PFSK-1 (cell line): Measurements from ENCODE around the gene CNTN3.

ENCODE experiments used
- FOXP2 ChIP-seq: optimal IDR thresholded peaks from 2 replicates; pipeline ENCODE3; 2011; ENCODE audit warnings: borderline replicate concordance, control low read depth, inconsistent platforms; ENCODE audit not compliant: insufficient read depth; ENCODE audit errors: extremely low read length, extremely low read depth
- POLR2AphosphoS5 ChIP-seq: IDR thresholded peaks from 2 replicates; pipeline ENCODE4 v1.6.1; 2012; ENCODE audit warnings: low read depth, mild to moderate bottlenecking, control low read depth, low read length, moderate library complexity
- REST ChIP-seq, 2 experiments: IDR thresholded peaks; 2 replicates each; pipeline versions ENCODE4 v1.6.1 to v1.8.0; 2011 to 2012; ENCODE audit warnings: low read depth in 2 of 2, low read length in 2 of 2, control low read depth in 1 of 2, inconsistent platforms in 1 of 2, mild to moderate bottlenecking in 1 of 2, moderate library complexity in 1 of 2; ENCODE audit not compliant: insufficient read depth in 1 of 2
- SIN3A ChIP-seq: IDR thresholded peaks from 2 replicates; pipeline ENCODE4 v1.6.1; 2012; ENCODE audit warnings: mild to moderate bottlenecking, low read length, moderate library complexity, borderline replicate concordance; ENCODE audit not compliant: insufficient read depth
- TAF1 ChIP-seq: IDR thresholded peaks from 2 replicates; pipeline ENCODE4 v1.6.1; 2012; ENCODE audit warnings: low read length, control low read depth, borderline replicate concordance; ENCODE audit not compliant: insufficient read depth

CNTN3 gene

GRCh38 chr3:74605437-74605836, 9.0 kb downstream of the CNTN3 start:
- no peak for TF ChIP-seq TAF1
- no peak for TF ChIP-seq FOXP2
- no peak for TF ChIP-seq POLR2AphosphoS5
- no peak for TF ChIP-seq SIN3A
- TF ChIP-seq REST (IDR thresholded peaks at IDR 0.05; ENCODE audit: insufficient read depth in 1 of 2, low read depth in 2 of 2, low read length in 2 of 2), result no peak

GRCh38 chr3:74603292-74603691, 11.2 kb downstream of the CNTN3 start:
- no peak for TF ChIP-seq TAF1
- TF ChIP-seq POLR2AphosphoS5, result no peak
- no peak for TF ChIP-seq SIN3A
- TF ChIP-seq REST (IDR thresholded peaks at IDR 0.05; ENCODE audit: insufficient read depth in 1 of 2, low read depth in 2 of 2, low read length in 2 of 2), result no peak
- no peak for TF ChIP-seq FOXP2

- TF ChIP-seq TAF1 (no peak), FOXP2 (no peak)
Measured at GRCh38 chr3:74602471-74602870, 12.0 kb downstream of the CNTN3 start.

- no peak for TF ChIP-seq SIN3A
- no peak for TF ChIP-seq FOXP2
- no peak for TF ChIP-seq POLR2AphosphoS5
- no peak for TF ChIP-seq REST (IDR thresholded peaks at IDR 0.05; ENCODE audit: insufficient read depth in 1 of 2, low read depth in 2 of 2, low read length in 2 of 2)
- TF ChIP-seq TAF1, result no peak
Measured at GRCh38 chr3:74601793-74602192, 12.7 kb downstream of the CNTN3 start.

GRCh38 chr3:74599564-74599963, 14.9 kb downstream of the CNTN3 start:
- TF ChIP-seq TAF1, result no peak
- TF ChIP-seq FOXP2, result no peak
- TF ChIP-seq REST (IDR thresholded peaks at IDR 0.05; ENCODE audit: insufficient read depth in 1 of 2, low read depth in 2 of 2, low read length in 2 of 2), result no peak
- TF ChIP-seq SIN3A, result no peak
- TF ChIP-seq POLR2AphosphoS5, result no peak
